Fibroblast of skin of right quadriceps (primary cell): ENCODE data around the gene ICA1.
"Not testable (repeated sequence)": the region's sequence is repeated elsewhere in the genome, so short reads cannot be mapped to it uniquely, and the experiment has no call there.

Experiments used
- DNase-seq: peaks from one replicate; pipeline ENCODE4 v3.0.0-alpha.2; 2013

Gene ICA1

DNA sequence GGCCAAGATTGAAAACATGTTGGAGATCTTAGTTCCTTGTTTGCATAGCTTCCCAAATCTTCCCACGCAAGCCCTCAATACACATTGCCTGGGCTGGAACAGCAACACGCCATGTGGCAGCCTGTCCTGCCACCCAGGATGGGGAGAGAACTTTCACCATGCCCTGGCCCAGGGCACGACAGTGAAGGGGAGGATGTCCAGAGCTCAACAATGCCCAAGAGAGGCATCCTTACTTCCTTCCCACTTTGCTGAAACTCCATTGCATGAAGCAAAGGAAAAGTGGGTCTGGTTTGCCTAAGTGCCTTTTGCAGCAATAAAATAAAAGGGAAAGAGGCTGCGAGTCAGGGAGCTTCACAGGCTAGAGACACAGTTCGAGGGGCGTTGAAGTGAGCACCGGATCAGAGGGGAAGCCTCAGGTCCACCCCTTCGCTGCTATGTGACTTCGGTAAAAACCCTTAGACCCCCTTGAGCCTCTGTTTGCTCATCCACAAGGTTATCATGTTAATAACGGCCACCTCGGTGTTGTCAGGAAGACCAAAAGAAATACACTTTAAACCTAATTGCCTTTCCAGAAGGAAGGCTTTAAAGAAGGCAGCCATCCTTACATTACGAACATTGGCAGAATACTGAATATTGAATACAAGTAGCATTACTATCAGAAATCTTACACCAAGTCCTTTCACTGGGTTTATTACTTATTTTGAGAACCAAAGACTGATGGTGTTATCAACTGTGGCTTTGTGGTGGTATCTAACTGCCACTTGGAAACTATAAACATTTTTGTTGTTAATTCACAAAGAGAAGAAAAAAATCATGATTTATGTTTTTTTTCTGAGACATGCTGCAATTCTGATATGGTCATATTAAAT lies 133.3 kb downstream of the ICA1 start:
- no peak for DNase-seq

DNA sequence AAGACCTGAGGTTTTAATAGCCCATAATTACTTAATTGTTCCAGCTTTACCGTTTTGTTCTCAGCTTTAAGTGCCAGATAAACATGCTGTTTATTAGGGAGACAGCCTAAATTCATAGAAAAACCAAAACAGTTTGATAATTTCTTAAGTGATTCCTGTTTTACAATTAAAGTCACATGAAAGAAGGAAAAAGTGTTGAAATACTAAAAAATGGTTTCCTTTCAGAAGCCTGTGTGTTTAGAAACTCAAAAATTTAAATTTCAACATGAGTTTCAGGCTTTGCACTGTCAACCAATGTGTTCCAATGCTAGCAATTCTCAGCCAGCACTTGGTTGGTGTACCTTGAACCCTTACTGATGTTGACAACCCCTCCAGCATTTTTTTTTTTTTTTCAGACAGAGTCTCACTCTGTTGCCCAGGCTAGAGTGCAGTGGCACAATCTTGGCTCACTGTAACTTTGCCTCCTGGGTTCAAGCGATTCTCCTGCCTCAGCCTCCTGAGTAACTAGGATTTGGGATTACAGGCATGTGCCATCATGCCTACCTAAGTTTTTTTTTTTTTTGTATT lies 135.3 kb downstream of the ICA1 start:
- no peak for DNase-seq

DNA sequence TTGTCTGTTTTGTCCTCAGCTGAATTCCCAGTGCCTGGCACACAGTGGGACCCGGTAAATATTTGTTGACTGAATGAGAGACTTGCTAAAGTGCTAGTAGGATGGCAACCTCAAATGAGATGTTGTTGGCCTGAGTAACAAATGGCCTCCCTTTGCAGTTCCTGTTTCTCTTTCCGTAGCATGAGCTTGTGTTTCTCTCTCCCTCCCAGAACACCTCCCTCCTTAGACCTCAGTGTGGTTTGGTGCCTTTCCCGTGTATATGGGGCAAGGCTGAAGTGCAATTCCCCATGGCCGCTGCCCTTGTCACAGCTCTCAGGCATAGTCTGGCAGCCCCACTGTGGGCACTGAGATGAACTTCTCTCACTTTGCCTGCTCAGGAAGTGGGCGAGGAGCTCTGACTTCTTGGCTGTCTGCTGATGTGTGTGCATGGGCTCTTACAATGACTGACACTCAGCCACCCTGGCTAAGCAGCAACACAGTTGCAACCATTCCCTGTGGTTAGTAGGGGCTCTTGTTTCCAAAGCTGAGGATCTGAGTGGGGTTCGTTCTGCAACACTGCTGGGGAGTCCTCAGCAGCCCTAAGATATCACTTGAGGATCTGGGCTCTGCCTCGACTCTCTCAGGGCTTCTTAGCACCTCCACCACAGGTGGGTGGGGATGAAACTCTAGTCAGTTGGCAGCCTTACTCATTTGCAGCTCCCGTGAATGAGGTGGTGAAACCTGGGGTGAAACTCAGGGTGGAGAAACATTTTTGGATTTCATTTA lies 136.1 kb downstream of the ICA1 start:
- DNase-seq: no peak

DNA sequence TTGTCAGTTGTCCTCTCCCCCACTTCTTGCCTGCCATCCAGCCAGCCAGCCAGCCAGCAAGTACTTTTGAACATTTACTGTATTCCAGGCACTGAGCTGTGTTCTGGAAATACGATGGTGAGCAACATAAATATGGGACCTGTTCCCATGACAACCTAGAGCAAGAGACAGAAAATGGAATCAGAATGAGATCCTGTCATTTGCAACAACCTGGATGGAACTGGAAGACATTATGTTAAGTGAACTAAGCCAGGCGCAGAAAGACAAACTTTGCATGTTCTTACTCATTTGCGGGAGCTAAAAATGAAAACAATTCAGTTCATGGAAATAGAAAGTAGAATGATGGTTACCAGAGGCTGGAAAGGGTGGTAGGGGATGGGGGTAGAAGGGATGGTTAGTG lies 140.7 kb downstream of the ICA1 start:
- no peak for DNase-seq

DNA sequence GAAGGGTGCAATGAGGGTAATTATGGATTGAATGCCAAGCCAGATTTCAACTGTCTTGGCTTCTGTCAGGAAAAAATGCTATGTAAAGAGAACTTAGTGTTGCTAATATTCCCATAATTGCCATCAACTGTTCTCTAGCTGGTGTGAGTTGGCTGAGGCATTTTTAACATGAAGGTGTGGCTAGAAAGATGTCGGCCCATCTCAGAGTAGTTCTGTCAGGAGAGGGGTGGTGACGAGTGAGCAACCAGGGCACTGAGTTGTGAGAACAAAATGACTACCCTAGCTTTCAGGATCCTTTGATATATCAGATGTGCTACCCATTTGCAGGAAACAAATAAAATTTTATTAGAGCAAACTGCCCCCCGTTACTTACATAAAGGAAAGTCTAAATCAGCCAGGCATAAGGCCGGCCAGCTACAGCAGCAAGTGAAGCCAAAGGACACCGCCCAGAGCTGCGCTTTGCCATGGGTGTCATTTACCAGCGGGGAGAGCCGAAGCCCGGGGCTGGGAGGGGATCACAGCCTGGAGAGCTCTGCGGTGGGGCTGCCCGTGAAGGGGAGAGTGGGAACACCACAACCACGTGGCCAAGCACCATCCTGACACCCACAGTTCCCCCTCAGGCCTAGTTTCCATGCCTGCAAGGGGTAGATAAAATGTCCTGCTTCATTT lies 141.4 kb downstream of the ICA1 start:
- no peak for DNase-seq

DNA sequence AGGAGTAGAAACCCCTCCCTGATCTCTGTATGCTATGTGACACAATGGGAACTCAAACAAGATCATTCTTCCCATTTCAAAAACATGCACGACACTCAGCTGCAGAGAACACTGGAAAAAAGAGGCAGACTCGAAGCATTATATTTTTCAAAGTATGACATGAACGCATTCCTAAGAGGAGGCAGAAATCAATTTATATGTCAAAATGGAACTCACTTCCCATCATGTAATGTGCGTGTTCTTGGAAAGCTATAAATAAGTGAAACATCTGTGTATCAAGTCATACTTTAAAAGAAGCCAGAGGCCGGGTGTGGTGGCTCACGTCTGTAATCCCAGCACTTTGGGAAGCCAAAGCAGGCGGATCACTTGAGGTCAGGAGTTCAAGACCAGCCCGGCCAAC lies 142.7 kb downstream of the ICA1 start:
- DNase-seq: no peak

DNA sequence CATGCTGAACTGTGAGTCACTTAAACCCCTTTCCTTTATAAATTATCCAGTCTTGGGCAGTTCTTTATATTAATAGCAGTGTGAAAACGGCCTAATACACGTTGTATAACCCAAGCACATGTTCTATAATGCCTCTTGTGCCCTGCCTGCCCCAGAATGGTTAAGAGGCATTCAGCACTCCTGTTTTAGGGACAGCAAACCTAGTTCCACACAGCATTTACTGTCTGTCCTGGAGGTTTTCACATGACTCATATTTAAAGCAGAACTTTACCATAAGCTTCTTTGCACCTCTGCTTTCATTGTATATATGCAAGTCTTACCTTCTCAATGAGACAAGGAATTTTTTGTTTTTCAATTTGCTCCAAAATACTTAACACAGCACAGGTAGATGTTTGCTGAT lies 144.8 kb downstream of the ICA1 start:
- no peak for DNase-seq

DNA sequence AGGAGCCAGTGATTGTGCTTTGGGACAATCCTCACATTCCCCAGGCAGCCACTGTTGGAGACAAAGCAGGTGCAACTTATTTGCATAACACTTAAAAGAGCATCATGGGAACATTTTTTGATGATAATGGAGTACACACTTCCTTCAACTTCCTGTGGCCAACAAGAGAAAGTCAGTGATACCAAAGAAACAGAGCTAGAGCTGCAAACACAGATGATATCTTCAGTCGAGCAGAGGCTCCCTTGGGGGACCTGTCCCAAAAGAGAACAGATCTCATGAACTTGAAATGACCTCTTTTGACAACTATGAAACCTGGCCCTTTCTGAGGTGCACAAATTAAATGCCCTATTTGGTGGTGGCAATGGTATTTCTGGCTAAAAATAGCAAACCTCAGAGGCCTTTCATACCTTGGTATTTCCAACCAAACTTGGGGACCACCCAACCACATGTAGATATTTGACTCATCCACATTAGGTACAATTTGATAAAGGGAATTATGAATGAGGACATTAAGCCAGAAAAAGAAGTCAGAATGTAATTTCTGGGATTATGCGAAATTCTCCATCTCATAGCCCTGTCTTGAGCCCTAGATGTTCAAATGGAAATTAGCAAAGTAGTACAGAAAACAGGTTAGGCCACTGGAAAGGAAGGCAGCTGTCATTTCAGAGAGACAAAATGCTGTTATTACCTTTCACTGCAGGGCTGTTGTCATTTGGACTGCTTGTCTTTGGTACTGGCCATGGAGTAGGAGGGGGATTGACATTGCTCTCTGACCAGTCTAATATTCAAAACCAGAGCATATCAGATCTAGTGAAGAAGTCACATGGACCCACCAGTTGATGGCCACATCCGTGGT lies 146.2 kb downstream of the ICA1 start:
- DNase-seq: no peak

DNA sequence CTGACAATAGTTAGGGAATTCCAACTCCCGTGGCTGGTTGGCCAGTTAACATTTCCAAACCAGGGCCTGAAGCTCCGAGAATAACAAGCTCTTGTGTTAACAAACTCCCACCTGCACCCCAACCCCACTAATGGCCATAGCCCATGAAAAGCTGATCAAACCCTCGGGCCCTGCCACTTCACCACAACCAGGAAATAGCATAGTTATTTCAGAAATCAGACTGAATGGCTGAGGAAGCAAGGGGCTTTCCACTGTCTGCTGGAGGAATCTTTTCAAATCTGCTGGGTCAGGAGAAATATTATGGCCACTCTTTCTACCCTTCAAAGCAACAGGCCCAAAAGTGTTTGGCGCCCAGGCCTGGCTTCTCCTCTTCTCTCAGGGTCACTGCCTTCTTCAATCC lies 147.8 kb downstream of the ICA1 start:
- DNase-seq: no peak

DNA sequence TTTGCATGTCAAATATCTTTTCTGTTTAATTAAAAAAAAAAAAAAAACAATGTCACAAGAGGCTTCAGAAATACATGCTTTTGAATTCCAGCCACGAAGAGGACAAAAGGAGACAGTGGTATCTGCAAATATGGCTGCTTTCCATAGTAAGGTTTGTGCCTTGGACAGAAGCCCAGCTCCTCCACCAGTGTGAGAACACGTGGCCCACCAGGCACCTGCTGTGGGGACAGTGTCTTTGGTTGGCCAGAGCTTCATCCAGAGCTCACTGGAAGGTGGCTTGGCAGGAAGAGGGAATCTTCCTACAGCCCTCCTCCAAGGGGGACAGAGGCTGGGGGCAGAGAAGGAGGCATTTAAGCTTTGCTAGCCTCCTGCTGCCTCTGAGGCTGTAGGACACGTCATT lies 148.8 kb downstream of the ICA1 start:
- DNase-seq: no peak

DNA sequence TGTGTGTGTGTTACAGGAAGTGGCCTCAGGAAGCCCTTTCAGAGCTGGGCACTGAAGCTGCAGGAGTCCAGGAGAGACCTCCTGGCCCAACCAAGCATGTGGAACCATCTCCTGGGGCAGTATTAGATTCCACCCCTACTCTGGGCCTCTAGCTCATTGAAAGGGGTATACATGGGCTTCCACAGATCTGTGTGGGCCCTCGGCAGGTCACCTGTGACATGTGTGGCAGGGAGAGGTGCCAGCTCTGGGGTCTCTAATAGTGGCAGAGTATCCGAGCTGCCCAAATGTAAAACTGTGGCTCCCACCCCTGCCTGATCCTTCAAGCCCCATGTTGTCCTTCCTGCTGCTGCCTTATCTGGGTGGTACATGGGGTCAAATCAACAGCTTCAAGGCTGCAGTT lies 149.3 kb downstream of the ICA1 start:
- no peak for DNase-seq

DNA sequence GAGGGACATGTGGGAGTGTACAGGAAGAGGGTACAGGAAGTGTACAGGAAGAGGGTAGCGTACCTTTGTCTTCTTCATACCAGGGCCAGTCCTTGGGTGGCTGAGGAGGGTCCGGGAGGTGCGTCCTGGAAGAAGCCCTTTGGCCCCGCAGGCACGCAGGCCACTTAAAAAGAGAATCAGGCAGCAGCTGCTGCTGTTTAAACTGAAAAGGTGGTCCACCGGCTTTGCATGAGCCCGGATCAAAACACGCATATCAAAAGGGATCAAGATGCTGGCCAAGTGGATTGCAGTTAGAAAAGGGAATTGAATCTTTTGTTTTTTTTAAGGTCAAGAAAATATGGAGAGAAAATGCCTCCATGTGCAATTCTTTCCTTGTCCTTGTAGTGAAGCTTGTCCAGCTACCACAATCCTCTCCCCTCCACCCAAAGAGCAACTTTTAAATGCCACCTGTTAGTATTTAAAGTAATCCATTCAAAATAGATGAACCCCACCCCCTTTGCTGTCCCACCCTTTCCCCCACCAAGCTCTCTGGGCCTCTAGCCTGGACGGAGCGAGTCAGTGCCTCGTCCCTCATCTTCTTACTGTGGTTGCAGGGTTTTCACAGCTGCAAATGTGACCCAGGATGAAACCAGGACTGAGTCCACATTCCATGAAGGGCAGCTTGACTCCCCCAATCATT lies 150.5 kb downstream of the ICA1 start:
- no peak for DNase-seq

DNA sequence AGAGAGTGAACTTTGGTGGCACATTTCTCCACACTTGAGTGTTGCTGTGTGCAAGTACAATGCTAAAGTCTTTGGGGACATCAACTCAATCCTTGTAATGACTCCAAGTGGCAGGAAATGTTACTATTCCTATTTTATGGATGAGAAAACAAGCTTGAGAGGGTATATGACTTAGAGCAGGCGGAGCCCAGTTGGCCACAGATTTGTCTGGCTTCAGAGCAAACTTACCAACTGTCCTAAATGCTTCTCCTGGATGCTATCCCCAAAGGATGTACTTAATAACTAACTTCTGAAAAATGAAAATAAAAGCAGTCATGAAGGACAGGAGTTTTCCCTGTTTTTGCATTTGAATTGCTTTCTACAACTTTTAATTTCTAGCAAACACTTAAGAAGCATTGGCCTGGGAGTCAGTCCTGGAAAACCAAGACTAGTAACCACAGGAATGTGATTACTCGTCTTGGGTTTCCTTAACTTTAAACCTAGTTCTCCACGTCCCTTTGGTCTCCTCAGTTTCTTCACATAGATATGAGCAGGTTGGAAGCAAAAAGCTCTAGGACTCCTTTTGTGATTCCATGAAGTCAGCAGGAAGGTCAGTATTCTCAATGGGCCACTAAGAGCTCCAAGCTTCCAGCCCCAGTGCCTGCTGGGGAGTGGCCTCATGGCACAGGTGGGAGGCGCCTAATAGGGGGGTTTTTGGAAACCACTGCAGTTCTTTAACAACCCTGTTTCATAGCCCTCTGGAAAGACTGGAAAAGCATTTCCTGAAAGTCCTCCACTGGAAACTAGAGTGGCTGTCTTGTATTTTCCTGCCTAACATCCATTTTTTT lies 152.6 kb downstream of the ICA1 start:
- DNase-seq: peak; percentile 49

DNA sequence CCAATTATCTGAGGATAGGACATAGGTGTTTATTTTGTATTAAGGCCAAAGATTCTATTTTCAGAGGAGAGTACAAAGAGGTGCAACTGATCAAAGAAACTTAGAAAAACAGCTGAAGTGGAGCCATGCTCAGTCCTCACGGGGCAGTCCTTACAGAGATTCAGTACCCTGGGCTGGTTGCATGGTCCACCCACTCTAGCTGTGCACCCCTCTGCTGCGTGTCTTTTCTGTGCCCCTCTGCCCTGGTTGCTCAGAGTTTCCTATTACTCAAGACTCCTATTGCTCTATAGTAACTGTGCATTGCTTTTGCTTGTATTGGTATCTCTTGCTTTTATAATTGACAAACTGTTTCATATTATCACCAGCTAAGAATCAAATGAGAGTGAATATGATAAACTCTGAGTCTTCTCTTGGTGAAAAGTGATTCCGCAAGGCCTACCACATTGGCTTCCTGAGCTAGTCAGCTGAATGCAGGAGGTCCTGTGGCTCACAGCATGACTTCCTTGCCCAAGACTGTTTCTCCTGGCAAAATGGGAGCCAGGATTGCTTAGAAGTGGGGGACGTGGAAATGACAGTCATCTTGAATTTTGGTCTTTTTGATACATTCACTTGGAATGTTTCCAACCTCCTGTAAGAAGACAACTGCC lies 156.4 kb downstream of the ICA1 start:
- DNase-seq: no peak

DNA sequence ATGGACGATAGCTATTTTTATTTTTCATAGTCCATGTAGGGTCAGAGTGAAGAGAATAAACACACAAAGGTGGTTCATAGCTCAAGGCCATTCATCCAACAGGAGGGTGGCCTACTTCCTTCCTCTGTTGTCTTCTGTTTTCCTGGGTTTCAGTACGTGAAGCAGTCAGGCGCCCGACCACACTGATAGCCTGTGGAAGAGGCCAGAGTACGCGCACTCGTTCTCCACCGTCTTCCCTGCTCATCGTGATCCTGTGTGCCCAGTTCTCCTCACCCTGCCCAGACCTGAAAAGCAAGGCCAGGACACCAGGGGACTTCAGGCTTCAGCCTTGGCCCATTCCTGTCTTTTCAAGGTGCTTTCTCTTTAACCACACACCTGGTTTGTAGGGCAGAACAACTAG lies 158.7 kb downstream of the ICA1 start:
- DNase-seq: no peak

DNA sequence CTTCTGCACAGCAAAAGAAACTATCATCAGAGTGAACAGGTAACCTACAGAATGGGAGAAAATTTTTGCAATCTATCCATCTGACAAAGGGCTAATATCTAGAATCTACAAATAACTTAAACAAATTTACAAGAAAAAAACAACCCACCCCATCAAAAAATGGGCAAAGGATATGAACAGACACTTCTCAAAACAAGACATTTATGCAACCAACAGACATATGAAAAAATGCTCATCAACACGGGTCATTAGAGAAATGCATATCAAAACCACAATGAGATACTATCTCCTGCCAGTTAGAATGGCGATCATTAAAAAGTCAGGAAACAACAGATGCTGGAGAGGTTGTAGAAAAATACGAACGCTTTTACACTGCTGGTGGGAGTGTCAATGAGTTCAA lies 160.7 kb downstream of the ICA1 start:
- DNase-seq: not testable (repeated sequence)

DNA sequence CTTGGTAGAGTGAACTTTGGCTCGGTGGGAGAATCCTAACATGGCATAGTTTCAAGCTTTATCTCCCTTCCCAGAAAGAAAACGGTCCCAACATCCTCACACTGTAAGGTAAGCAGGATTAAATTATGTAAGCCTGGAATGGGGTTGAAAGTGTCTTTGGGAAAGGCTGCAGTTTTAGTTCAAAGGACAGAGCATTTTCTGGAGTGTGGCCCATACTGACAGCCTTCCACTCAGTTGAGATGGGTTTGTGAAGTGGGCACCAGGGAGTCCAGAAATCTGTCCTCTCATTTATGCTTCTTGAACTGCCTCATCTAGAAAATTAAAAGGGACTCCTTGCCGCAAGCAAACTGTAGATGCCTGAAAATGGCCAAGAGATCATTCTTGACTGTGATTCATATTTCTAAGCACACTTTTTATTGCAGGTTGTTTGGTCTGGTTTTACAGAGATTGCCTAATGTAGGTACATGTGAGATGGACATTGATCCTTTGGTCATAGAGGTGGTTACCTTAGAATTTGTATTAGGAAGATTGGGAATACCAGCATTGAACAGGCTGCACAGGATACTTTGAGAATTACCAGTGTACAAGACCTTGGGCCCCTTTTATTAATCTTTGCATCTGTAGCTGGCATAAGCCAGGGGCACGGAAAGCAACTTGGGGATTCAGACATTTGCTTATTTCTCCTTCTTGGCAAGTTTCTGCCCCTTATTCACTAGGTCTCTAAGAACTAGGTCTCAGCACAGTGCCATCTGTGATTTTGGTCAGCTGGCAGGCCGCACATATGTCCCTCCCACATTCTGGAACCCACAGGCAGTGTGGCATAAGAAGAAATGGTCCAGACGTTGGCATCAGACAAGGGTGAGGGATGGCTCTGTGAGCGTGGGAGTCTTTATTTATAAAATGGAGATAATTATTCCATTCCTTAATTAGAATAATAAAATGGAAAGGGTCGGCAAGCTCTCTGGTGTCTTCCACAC lies 167.5 kb downstream of the ICA1 start:
- DNase-seq: no peak

DNA sequence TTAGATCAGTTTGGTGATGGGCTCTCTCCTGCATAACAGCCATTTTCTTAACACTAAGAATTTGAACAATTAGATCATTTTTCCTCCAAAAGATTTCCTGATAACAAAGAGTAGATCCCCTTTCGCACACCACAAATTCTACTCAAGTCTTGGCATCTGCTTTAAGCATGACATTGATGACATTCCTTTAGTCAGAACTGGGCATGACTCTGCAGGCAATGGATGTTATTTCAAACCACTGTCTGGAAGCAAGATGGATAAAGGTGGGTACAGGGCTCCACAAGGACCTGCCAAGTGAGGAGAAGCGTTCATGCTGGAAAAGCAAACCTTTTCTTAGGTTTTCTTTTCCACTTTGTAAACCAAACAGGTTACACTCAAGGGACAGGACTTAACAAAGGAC lies 169.8 kb downstream of the ICA1 start:
- no peak for DNase-seq
